Retinal pigment epithelial cell (primary cell): ENCODE results near the gene KRTAP4-3.
"Not testable (repeated sequence)": the region's sequence is repeated elsewhere in the genome, so short reads cannot be mapped to it uniquely, and the experiment has no call there.

Experiments used
- DNase-seq: peaks from one replicate; pipeline ENCODE4 v3.0.0-alpha.2; 2010; ENCODE audit warnings: low read depth
- H3K4me3 ChIP-seq: 2 replicates; pipeline ENCODE4 v1.5.1; 2011; ENCODE audit warnings: mild to moderate bottlenecking, low read length, control low read depth, moderate library complexity
- TF ChIP-seq, protein P1 (sequence below): conservative IDR thresholded peaks from 2 replicates; pipeline ENCODE4 v1.5.1; 2011; ENCODE audit warnings: low read depth, low read length, control low read depth, inconsistent platforms

The KRTAP4-3 gene

DNA sequence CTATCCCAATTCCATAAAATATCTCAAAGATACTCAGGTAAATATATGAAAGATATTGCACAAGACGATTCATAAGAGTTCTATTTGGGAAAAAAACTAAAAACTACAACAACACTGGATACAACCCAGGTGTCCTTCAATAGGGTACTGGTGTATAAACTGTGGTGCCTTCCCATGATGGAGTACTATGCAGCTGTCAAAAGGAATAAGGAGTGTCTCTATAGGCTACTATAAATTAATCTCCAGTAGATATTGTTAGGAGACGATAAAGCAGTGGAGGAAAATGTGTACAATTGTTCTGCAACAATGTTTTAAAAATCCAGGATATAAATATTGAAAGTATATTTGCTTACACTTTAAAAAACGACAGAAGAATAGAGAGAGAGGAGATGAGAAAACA is 41.6 kb downstream of the KRTAP4-3 start:
- TF ChIP-seq, protein P1, sequence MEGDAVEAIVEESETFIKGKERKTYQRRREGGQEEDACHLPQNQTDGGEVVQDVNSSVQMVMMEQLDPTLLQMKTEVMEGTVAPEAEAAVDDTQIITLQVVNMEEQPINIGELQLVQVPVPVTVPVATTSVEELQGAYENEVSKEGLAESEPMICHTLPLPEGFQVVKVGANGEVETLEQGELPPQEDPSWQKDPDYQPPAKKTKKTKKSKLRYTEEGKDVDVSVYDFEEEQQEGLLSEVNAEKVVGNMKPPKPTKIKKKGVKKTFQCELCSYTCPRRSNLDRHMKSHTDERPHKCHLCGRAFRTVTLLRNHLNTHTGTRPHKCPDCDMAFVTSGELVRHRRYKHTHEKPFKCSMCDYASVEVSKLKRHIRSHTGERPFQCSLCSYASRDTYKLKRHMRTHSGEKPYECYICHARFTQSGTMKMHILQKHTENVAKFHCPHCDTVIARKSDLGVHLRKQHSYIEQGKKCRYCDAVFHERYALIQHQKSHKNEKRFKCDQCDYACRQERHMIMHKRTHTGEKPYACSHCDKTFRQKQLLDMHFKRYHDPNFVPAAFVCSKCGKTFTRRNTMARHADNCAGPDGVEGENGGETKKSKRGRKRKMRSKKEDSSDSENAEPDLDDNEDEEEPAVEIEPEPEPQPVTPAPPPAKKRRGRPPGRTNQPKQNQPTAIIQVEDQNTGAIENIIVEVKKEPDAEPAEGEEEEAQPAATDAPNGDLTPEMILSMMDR: no peak
- no peak overlapping the region for H3K4me3 ChIP-seq
- DNase-seq: no peak

GRCh38 chr17:41125064-41125463 is 43.0 kb downstream of the KRTAP4-3 start:
- DNase-seq: no peak
- TF ChIP-seq, protein P1: no peak
- no peak overlapping the region for H3K4me3 ChIP-seq

DNA sequence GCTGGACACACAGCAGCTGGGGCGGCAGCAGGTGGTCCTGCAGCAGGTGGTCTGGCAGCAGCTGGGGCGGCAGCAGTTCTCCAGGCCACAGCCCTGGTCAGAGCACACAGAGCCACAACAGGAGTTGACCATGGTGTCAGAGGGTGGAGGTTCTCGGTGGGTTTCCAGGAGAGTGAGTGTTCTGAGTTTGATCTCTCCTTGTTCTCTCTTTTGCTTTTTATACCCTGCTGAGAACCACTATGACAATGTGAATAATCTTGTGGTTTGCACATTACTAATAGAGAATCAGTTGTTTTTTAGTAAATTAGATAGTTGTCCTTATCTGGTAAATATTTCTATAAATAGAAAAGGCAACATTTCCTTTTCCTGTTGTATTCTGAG is 44.0 kb downstream of the KRTAP4-3 start, which contains the start of gene KRTAP4-12:
KRTAP4-12 (minus strand) TSS at position 192 of the 381 bp plus-strand sequence; CDS start at position 132, 60 bp downstream.
- not testable (repeated sequence) for DNase-seq, H3K4me3 ChIP-seq

- not testable (repeated sequence) for DNase-seq, H3K4me3 ChIP-seq
Measured at GRCh38 chr17:41123292-41123990, 44.6 kb downstream of the KRTAP4-3 start.

DNA sequence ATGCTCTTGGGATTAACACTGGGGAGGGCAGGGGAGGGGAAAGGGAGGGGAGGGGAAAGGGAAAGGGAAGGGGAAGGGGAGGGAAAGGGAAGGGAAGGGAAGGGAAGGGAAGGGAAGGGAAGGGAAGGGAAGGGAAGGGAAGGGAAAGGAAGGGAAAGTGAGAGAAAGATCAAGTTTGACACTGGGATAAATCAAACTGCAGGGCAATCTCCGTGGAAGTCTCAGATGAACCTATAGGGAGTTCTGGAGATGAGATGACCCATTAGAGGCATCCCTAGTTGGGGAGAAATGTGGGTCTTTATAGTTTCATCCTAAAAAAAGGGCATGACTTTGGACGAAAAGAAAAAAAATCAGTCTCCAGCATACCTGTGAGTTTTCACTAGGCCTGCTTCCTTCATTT is 46.3 kb downstream of the KRTAP4-3 start:
- DNase-seq: no peak
- TF ChIP-seq, protein P1: no peak

GRCh38 chr17:41119696-41120690 is 48.0 kb downstream of the KRTAP4-3 start:
- H3K4me3 ChIP-seq, DNase-seq: not testable (repeated sequence)

More for the DNA sequence above, 46.3 kb downstream of the KRTAP4-3 start:
- H3K4me3 ChIP-seq: no peak overlapping the region

DNA sequence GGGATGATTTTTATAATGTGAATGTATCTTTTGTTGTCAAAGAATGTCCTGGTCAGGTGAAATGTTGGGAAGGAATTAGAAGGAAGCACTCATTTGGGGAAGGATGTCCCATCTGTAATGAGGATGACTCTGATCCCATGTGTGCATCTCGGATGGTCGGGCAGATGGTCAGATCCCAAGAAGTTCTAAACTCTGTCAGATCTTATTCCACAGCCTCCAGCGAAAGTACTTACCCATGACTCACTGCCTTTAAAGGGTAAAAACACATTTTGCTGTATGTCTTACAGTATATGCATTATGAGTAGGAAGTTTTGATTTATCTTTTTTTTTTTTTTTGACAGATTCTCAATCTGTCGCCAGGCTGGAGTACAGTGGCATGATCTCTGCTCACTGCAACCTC is 49.3 kb downstream of the KRTAP4-3 start:
- TF ChIP-seq, protein P1: no peak
- no peak overlapping the region for H3K4me3 ChIP-seq
- no peak for DNase-seq

- H3K4me3 ChIP-seq, DNase-seq: not testable (repeated sequence)
Measured at GRCh38 chr17:41117846-41118386, 50.1 kb downstream of the KRTAP4-3 start, which contains the start of gene KRTAP4-11. KRTAP4-11 (minus strand) TSS chr17:41118373; CDS start chr17:41118315, 58 bp downstream.
